CD4-positive, alpha-beta T cell treated with Interferon alpha-2 for 1 hour (primary cell): ENCODE data around the gene SMIM36.
"Not testable (repeated sequence)": the region's sequence is repeated elsewhere in the genome, so short reads cannot be mapped to it uniquely, and the experiment has no call there.

Source experiments
- DNase-seq, 2 donors: peaks; one replicate each; pipeline ENCODE4 v3.0.0-alpha.2; 2020 to 2022

Gene SMIM36

DNA sequence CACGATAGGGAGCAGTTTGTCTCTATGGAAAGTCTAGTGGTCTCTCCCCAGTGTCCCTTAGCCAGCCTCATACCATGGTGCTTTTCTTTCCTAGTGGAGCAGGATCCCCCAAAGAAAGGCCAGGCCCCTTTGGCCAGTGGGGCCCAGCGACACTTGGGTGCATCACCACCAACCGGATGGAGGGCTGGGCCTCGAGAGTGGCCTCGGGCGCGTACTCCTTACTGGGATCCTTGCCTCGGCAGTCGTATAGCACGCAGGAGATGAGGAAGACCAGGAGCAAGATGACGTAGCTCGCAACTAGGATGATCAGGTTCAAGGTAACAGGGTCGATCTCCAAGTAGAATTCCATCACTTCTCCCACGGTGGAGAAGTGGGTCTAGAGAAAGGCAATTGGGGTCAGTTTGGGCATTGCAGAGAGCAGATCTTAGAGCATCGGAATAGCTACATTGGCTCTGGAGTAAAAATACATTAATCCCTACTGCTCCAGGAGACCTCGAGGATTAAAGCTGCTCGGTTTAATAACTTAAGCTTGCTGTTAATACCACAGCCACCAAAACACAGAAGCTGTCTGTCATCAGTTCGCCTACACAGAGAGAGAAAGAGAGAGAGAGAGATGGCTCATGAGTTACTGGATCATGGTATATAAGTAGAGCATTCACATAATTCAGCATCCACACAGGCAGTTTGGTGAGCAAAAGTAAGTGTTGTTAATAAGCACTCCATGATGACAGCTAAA lies at the start of gene SMIM36:
SMIM36 (minus strand) TSS at position 467 of the 736 bp plus-strand sequence.
- DNase-seq = no peak

DNA sequence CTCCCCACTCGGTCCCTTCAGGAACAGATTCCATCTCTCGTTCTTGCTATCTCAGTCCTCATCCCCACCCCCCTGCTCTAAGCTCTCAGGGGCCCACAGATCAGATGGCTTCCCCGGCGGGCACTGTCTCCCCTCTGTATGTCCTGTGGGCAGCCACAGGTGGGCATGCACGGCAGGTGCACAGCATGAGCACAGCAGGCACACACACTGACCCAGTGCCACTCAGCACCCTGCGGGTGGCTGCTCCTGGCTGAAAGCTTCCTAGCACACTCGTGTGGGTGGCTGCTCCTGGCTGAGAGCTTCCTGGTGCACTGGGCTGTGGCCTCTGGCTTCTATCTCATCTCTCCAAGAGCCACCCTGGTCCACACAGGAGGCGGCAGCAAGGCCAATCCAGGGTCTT lies 44.5 kb upstream of the SMIM36 start:
- DNase-seq = no peak

GRCh38 chr17:55549140-55549539 lies 37.9 kb upstream of the SMIM36 start:
- DNase-seq = peak in 1 of 2 donors; percentile 17

DNA sequence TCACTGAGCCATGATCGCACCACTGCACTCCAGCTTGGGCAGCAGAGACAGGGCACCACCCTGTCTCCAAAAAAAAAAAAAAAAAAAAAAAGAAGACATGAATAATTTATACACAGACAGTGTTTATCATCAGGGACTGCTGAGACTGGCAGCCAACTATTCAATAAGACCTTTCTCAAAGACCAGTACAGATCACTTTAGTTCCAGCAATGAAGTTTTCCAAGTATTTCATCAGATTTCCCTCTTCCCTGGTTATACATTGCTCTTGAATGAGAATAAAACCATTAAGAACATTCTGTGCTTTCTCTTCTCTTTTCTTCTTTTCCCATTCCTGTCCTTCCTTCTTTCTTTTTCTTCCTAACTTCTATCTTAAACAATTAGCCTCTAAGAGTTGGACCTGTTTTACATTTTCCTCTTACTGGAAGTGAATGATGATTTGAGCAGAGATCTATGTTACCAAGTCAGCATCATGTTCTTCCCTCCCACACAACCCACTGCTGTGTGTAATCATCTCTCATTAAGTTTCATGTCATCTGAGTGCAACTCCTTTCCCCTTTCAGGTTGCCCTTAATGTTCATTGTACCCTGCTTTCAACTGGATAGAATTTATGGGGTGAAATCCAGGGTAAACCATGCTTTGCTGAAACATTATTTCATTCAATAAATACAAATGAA lies 35.9 kb upstream of the SMIM36 start:
- no peak for DNase-seq

GRCh38 chr17:55546481-55546880 lies 35.2 kb upstream of the SMIM36 start:
- DNase-seq = no peak

DNA sequence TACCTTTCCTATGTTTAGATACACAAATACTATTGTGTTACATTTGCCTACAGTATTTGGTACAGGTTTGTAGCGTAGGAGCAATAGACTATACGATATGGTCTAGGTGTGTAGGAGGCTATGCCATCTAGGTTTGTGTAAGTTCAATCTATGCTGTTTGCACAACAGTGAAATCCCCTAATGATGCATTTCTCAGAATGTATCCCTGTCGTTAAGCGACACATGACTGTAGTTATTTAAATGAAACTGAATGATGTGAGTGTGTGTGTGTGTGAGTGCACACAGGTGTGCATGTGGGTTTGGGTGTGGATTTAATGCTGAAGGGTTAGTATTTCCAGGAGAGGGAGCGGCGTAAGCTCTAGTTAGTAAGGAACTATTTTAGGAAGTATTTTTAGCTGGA lies 34.6 kb upstream of the SMIM36 start:
- DNase-seq = no peak

GRCh38 chr17:55543709-55544108 lies 32.5 kb upstream of the SMIM36 start:
- no peak for DNase-seq

DNA sequence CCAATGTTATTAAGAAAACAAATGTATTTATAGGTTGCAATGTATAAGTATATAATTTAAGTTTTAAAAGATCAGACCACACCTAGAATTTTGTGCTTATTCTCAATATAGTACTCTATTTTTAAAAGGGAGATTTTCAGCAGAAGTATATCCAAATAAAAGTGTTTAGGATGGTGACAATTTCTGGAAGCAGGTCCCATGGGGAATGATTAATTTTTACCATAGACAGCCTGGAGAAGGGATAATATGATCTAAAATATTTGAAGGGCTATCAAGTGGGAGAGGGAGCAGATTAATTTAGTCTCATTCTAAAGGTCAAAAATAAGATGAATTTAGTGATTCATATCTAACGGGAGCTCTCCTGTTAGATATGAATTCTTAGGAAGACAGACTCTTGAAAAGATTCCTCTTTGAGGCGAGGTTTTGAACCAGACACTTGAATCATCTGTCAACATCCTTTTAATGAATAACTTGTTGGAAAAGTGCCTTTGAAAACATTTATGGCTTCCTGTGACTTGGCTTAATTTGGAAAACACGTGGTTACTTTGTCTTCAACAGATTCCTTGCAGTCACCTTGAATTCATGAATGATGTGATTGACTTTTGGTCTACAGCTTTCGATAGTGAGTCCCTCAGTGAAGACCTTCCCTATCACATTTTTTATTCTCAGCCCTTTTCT lies 29.3 kb upstream of the SMIM36 start:
- DNase-seq = no peak

- no peak for DNase-seq
Measured at GRCh38 chr17:55536205-55536604, 25.0 kb upstream of the SMIM36 start.

GRCh38 chr17:55533608-55534007 lies 22.4 kb upstream of the SMIM36 start:
- no peak for DNase-seq

DNA sequence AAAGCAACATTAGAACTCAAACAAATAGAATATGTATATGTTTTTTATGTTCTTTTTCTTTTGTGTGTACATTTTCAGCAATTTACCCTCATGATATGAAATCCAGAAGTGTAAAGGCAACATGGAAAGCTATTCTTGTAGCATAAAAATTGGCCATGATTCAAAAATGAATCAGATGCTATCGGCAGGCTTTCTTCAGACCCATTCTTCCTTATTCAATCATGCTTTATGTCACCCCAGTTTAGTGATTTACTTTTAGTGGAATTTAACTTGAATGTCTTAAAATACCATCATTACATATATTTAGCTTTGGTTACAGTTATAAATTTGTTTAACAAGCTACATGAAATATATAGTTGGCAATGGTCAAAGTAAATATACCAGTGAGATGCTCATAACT lies 21.4 kb upstream of the SMIM36 start:
- DNase-seq = no peak

DNA sequence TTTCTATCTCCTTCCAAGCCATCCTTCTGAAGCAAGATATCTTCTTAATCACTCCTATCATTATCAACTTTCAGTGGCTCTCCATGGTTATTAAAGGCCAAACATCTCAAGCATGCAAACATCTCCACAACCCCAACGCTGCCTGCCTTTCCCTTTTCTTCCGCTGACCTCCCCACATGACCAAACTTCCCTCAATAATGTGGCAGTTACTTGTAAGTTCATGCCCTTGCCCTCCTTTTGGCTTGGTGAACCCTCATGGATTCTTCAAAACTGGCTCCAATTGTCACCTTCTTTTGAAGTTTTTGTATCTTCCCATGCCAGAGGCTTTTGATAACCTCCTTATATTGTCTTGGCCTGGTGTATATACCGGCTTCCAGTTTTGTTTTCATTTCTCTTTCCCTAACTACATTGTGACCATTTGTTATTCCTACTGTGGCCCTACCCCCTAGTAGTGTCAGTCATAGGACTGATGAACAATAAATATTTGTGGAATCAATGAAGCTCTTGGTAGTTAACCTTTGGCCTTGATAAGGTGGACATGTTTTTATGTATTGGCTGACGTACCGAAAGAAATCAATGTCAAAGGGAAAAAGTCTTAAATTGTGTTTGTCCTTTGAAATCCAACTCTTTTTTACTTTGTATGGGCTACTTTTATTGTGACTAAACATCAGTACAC lies 19.9 kb upstream of the SMIM36 start:
- DNase-seq = no peak

DNA sequence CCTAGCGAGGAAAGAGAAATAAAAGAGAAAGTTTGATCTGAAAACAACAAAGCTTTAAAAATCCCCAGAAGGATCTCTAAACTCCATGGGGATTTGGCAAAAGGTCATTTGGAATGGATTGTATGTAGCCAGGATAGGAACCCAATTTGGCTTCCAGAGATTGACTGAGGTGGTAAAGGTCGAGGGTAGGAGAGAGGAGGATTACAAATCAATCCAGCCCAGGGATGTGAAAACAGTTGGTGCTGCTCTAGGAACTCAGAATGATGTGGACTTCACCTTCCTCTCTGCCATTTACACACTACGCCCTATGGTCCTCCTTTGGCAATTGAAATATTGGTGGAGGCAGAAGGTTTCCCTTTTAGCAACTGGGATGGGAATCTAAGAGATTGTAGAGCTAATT lies 18.8 kb upstream of the SMIM36 start:
- DNase-seq = no peak

GRCh38 chr17:55527540-55528118 lies 16.4 kb upstream of the SMIM36 start:
- DNase-seq = no peak

GRCh38 chr17:55524440-55525220 lies 13.4 kb upstream of the SMIM36 start:
- no peak for DNase-seq

GRCh38 chr17:55523032-55523431 lies 11.8 kb upstream of the SMIM36 start:
- DNase-seq = not testable (repeated sequence)

DNA sequence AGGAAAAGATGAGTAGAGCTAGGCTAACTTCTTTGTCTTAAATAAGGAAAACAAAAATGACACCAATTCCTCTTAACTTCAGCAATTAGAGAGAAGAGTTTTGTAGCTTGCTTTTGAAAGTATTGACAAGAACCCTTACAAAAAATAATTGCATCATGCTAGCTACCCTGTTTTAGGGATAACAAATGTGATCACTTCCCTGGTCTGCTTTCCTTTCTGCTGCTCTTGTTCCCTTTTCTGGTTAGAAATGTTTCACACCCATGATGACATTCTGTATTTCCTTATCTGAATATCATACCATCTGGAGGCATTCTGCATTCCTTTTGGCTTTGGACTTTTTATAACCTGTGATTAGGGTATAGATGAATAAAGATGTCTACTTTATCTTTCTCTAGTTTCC lies 9.9 kb upstream of the SMIM36 start:
- DNase-seq = no peak

GRCh38 chr17:55520402-55520801 lies 9.2 kb upstream of the SMIM36 start:
- no peak for DNase-seq

GRCh38 chr17:55518510-55518909 lies 7.3 kb upstream of the SMIM36 start:
- DNase-seq = no peak

GRCh38 chr17:55513885-55514590 lies 2.8 kb upstream of the SMIM36 start:
- DNase-seq = peak; percentile 58 to 75

GRCh38 chr17:55507669-55508068 lies 3.6 kb downstream of the SMIM36 start:
- DNase-seq = not testable (repeated sequence)

DNA sequence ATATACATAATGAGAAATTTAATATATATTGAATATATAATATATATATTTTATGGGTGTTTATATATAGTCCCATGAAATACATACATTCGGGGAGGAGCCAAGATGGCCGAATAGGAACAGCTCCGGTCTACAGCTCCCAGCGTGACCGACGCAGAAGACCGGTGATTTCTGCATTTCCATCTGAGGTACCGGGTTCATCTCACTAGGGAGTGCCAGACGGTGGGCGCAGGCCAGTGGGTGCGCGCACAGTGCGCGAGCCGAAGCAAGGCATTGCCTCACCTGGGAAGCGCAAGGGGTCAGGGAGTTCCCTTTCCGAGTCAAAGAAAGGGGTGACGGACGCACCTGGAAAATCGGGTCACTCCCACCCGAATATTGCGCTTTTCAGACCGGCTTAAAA lies 9.6 kb downstream of the SMIM36 start:
- not testable (repeated sequence) for DNase-seq
